SHP77 (cell line): ENCODE results near the gene PNPLA2.
A peak's percentile ranks its signal among the peaks of the same experiment; 100 is the strongest.

ENCODE experiments used
- DNase-seq, 2 experiments: peaks; one replicate each; lab custom pipeline; 2025; lab: John Stamatoyannopoulos, UW

The PNPLA2 gene

DNA sequence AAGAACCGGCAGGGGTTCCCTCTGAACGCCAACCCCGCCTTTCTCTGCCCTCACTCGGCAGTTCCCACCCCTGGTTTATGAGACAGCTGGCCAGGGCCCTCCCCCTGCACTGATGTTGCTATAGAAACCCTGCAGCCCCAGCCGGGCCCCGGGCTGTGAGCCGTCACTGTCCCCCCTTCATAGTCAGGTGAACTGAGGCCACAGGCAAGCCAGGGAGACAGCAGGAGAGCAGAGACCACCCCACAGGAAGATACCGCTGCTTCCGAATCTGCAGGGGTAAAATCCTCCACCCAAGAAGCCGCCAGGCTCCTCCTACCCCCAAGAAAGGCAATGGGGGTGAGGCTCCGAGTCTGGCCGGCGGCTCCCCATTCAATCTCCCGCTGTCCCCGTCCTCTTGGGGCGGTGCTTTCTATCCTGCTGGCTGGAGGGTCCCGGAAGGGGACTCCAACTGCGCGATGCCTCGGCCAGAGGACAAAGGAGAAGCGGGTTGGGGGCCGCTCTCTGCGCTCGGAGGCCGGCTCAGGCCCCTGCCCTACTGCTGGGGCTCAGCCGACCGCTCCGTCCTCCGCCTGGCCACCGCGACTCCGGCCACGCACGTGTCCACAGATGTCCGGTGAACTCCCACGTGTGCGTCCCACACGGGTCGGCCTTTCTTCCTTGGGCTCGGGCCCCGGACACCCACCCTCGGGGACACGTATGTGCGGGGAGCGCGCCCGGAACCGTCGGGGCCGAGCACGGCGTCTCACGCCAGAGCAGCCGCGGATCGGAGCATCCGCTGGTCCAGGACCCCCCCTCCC, 21.2 kb upstream of the PNPLA2 start:
- DNase-seq: peak in 1 of 2 experiments; percentile 38

DNA sequence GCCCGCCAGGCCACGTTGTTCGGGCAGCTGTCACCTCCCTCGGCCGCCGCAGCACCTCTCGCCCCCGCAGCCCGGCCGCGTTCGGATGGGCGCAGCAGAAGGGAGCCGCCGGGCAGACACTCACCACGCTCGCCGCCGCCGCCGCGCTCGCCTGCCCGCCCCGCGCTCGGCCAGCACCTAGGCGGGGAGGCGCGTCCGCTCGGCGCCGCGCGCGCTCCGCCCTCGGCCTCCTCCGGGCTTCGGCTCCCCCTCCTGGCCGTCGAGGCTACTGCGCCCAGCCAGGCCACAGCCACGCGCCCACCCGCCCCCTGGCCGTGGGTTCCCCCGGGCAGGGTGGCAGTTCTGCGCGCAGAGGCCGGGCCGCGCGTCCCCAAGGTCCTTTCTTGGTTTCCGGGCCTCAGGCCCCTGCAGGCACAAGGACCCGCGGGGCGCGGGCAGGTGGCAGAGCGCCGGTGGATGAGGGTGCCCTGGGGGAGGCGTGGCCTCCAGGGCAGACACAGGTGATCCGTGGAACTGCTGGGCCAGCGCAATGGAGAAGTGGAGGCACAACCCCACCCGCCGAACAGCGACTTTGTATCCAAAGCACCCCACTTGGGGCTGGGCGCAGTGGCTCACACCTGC, 20.5 kb upstream of the PNPLA2 start, which contains the start of gene SLC25A22:
SLC25A22 (minus strand) TSS at position 189 of the 621 bp plus-strand sequence. CDS start 3,275 bp downstream, outside the sequence.
- peak; percentile 45 to 46 for DNase-seq

DNA sequence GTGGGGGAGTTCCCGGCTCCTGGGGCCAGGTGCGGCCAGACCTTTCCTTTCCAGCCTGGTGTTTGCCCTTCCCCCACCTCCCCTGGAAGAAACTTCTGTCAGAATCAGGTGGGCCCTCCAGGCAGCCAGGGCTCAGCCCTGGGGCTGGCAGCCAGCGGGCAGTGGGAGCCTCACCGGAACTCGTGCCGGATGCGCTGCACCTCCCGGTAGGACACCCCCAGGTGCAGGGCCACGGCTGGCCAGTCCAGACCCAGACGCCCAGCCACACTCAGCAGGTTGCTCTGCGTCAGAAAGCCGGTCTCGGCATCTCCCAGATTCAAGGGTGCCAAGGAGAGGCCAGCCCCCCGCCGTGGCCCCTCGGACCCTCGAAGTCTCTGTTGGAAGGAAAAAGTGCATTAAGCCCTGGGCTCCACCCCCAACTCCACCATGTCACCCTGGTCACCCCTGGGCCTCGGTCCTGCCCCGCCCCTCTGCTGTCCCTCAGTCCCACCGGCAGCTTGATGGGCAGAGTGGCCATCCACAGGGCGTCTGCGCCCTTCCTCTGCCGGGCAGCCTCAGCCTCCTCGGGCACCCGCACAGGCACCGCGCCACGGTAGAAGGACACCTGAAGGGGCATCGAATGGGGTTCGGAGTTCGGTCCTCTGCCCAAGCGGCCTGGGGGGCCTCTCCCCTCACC, 18.9 kb upstream of the PNPLA2 start:
- no peak for DNase-seq

DNA sequence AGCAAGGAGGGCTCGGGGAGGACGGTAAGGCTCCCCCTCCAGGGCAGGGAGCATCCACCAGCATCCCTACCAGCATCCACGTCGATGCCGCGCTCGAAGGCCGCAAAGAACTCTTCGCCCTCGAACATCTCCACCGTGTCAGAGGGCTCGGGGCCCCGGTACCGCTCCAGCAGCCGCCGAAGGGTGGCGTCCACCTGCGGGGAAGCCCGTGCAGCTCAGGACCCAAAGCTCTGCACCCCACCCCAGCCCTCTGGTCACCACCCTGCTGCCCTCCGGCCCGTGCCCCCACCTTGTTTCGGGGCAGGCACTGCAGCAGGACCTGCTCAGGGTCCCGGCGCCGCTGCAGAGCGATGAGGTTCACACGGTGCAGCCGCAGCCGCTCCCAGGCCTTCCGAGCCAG, 18.2 kb upstream of the PNPLA2 start:
- no peak for DNase-seq

DNA sequence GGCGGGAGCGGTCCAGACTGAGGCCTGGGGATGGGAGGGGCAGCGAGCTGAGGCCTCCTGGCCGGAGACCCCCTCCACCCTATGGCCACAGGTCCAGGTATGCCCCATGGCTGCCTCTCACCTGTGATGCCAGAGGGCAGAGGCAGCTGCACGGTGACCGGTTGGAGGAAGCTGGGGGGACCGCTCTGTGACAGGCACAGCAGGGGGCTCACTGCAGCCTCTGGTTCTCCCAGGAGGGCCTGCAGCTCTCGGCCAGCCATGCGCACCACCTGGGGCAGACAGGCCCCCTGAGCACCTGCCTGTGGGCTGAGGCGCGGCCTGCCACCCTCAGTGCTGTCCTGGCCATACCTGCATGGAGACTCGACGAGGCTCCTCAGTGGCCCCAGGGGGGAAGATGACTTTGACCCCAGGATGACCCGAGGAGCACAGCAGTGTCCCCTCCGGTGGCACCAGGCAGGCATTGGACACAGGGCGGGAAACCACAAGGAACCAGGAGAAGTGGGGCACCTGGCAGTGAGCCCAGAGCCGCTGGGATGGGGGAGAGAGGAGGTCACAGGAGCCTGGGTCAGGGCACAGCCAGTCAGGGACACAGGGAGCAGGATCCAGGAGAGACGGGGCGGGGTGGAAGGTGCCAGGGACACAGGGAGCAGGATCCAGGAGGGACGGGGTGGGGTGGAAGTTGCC, 17.5 kb upstream of the PNPLA2 start:
- DNase-seq: no peak

DNA sequence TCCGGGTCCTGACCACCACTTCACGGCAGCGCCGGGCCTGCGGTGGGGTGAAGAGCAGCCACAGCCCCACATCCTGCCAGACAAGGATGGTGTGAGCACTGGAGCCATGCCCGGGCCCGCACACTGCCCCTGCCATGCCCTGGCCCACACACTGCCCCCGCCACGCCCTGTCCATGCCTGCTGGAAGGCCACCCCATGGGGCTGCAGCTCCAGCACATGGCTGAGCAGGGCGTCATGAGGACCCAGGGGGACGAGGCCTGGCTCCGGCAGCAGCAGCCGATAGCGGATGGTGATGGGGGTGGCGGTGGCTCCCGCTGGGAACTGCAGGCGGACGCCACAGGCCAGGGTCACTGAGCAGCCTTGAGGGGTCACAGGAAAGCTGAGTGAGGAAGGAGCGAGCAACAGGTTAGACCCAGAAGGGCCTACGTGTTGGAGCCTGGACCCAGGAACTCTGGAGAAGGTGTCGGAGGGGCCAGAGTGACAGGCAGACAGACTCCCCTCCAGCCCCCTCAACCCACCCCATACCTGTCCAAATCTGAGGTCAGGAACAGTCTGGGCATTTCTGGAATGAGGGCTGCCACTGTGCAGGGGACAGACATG, 16.6 kb upstream of the PNPLA2 start:
- DNase-seq: no peak

DNA sequence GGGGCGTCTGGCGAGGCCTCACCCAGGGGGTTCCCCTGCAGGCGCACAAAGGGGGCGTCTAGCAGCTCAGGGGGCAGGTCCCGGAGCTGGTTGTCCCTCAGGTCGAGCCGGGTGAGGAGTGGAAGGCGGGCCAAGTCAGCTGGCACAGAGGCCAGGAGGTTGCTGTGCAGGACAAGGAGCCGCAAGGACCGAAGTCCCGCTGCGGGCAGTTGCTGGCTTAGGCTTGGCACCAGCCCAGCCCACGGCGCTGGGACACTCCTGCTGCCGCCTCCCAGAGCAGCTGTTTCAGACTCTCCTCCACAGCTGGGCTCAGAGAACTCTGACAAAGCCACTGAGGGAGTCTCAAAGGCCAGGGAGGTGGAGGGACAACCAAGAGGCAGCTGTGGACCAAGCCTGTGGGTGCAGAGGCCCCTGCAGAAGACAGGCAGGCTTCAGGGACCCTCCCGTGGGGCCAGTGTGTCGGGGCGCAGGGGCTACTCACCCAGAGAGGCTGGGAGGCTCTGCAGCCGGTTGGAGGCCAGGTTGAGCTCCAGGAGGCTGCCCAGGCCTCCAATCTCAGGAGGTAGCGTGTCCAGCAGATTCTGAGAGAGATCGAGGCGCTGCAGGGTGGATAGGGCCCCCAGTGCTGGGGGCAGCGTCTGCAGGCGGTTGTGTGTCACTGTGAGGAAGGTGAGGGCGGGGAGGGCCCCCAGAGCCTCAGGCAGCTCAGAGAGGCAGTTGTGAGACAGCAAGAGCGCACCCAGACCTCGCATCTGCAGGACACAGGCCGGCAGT, 15.8 kb upstream of the PNPLA2 start:
- DNase-seq: no peak

DNA sequence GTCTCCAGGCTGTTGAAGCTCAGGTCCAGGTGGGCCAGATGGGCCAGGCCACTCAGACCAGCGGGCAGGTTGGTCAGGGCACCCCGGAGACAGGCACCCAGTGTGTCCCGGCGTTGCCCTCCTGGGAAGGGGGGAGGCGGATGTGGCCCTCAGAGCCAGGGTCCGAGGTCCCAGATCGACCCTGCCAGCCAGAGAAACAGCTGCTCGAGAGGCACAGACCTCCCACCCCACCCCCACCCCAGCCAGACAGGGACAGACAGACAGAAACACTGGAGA, 15.3 kb upstream of the PNPLA2 start:
- no peak for DNase-seq

DNA sequence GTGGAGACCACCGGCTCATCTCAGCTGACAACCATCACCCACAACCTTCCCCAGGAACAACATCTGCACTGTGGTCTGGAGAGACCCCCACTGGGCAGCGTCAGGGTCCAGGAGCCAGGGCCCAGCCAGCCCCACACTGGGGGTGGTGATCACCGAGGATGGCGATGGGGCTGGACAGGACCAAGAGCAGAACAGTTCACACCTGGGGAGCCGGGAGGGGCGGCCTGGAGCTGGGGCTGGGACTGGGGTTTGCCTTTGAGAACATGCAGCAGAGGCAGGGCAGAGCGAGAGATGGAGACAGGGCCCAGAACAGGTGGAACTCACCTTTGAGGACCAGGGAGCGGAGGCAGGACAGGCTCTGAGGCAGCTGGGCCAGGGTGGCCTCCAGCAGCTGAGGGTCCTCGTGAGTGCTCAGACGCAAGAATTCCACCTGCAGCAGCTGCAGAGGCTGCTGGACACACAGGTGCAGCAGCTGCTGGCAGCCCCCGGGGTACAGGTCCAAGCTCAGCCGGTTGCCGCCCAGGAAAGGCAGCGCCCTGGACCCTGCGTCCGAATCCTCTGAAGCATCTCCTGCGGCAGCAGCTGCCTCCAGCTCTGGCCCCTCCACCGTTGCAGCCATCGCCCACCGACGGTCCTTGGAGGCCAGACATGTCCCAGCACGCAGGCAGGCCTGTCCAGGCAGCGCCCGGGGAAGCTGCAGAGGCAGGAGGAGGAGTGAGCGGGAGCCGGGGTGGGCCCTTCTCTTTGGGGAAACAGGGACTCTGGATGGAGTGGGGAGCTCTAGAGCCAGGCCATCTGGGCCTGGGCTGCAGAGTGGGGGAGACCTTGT, 14.7 kb upstream of the PNPLA2 start:
- peak in 1 of 2 experiments; percentile 27 for DNase-seq

DNA sequence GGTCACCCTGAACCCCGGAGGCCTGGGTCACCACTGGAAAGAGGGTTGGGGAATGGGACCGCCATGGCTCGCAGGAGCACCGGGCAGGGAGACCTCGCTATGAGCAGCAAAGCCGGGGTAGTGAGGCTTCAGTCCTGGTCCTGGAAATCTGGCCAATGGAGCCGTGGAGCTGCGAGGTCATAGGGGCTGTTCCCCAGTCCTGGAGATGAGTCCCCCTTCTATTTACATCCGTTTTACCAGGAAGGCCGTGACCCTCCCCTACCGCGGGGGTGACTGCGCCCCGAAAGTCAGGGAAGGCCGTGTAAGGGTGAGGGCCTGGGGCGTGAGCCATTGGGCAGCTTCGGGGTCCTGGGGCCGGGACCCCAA, 14.1 kb upstream of the PNPLA2 start:
- DNase-seq: no peak

DNA sequence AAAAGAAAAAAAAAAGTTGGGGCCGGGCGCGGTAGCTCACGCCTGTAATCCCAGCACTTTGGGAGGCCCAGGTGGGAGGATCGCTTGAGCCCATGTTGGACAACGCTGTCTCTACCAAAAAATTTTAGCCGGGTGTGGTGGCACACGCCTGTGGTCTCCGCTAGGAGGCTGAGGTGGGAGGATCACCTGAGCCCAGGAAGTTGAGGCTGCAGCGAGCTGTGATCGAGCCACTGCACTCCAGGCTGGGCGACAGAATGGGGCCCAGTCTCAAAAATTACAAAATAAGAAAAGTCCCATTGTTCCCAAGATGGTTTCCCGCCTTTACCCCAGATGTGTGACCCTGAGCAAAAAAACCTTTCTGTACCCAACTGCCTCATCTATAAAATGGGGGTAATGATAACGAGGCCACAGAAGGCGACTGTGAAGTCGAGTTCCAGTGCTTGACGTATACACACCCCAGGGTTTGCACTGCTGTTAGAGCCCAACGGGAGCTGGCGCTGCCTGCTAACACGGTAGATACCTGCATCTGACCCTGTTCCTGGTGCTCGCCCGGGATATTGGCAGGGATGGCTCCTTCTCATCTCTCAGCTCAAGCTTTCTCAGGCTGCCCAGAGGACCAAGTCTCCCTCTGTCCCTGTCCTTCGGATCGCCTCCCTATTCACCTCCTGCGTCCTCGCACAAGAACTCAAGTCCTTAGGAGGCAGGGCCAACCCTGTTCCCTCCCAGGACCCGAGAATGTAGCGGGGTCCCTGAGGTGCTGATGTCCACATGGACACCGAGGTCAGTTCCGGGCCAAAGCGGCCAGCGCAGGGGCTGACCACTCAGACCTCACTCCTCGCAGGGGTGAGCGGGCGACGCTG, 10.1 kb upstream of the PNPLA2 start:
- no peak for DNase-seq

DNA sequence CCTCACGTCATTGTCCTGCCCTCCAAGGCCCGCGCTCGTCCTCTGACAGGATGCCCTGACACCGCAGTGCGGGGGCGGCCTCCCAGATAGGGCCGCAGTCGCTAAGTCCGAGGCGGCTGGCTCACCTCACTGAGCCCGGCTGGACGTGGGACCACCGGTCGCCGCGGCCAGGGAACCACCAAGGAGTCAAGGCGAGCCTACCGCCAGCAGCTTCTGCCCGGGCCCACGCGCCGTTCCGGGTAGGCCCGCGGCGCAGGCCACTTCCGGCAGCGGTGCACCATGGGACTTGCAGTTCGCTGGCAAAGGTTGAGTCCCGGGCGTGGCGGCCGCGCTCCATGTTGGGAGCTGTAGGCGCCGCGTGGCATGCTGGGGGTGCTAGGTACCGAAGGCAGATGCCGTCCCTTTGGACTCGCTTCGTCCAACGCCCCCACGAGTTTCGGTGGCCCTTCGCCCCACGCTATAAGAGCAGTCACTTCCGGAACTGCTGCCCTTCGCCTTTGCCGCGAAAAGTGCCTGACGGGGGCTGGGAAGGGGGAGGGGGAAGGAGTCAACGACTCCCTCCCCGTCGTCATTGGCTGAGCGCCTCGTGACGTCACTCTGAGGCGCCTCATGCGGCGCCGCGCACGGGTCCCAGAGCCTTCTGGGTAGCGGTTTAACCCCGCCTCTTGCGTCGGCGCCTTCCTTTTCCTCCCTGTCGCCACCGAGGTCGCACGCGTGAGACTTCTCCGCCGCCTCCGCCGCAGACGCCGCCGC, 9.3 kb upstream of the PNPLA2 start, which contains the start of gene RPLP2:
RPLP2 (plus strand) TSS at position 681 of the 753 bp plus-strand sequence. CDS start 268 bp downstream, outside the sequence.
- peak; percentile 86 for DNase-seq

DNA sequence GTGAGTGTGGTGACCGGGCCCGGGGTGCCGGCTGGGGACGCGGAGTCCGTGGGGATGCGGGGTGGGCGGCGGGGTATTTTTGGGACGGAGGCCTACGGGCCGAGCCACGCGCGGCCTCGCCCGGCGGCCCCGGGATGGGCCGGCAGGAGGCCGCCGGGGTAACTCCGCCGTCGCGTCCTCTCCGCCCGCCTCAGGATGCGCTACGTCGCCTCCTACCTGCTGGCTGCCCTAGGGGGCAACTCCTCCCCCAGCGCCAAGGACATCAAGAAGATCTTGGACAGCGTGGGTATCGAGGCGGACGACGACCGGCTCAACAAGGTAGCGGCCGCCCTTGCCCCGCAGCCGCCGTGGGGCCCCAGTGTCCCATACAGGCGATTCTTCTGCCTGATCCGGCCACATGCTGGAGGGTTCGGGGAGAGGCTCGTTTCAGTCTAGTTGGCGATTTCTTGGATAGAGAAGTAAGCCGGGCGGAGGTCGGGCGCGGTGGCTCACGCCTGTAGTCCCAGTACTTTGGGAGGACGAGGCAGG, 8.6 kb upstream of the PNPLA2 start:
- DNase-seq: no peak

DNA sequence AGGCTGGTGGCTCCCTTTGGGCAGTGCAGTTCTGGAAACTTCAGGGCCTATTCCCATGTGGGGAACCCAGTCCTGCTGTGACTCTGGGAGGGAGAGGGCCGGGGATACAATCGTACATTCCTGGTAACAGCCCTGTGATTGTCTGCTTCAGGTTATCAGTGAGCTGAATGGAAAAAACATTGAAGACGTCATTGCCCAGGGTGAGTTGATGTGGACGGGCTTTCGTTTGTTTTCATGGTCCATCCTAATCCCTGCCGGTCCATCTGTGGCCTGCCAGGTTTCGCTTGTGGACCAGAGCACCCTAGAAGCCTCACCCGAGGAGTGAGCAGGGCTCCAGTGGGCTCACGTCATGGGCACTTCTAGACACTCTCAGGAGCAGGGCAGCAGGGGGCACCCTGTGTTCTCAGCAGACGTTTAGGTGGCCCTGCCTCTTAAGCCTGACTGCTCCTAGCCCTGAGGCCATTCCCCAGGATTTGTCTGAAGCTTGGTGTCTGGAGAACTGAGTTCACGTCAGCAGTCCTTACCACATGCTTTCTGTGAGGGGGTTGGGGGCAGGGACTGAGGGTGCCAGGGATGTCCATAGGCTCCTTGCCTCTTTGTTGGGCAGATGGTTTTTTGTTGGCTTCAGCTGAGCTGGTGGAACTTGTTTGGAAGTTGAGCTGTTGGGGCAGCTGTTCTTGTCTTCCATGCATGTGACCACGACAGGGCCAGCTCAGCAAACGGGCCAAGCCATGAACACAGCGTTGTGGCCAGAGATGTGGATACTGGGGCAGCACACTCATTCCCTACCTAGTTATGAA, 7.1 kb upstream of the PNPLA2 start:
- DNase-seq: no peak

DNA sequence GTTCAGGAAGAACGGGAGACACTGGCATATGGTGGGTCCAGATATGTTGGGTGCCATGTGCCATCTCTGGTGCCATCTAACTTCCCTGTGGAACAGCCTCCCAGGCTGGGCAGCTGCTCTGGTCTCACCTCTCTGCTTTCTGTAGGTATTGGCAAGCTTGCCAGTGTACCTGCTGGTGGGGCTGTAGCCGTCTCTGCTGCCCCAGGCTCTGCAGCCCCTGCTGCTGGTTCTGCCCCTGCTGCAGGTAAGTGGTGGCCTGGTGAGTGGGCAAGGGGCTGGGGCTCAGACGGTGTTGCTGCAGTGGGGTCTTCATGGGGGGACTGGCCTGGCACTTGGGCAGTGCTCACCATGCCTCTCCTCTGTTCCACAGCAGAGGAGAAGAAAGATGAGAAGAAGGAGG, 6.3 kb upstream of the PNPLA2 start:
- no peak for DNase-seq

DNA sequence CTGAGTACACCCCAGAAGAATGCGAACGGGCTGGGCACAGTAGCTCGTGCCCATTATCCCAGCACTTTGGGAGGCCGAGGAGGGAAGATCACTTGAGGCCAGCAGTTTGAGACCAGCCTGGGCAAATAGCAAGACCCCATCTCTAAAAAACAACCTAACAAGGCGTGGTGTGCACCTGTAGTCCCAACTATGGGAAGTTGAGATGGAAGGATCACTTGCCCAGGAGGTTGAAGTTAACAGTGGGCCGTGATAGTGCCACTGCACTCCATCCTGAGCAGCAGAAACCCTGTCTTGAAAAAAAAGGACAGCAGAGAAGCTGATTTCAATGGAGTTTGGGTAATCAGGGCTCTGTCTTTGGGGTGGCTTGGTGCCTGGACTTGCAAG, 5.7 kb upstream of the PNPLA2 start:
- no peak for DNase-seq

DNA sequence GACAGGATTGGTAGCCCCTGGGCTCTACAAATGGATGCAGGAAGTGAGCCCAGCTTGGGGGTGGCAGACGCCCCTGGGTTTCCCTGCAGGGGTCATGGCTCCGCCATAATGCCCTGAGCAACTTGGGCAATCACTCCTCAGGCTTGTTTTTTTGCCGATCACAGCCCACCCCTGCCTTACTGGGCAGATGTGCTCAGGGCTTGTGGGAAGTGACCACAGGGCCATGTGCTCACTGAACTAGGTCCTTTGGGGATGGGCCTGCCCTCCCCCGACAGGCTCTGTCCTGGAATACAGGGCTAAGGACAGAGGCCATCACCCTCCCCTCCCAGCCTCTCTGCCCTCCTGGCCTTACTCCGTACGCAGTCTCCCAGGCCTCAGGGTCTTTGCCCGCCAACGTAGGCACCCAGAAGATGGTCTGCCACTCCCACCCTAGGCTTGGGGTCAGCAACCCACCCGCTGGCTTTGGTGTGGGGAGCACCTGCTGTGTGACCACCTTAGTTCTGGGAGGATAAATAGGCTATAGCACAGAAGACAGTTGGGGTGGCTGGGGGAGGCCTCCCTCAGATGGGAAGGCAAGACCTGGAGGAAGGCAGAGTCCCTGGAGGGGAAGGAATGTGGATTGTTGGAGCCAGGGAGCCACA, 5.1 kb upstream of the PNPLA2 start:
- no peak for DNase-seq
